8988T (cell line): ENCODE measurements around the gene CYP1A1.
"Not testable (repeated sequence)": the region's sequence is repeated elsewhere in the genome, so short reads cannot be mapped to it uniquely, and the experiment has no call there.

Source experiments
- DNase-seq: peaks from one replicate; pipeline ENCODE4 v3.0.0; 2011

The CYP1A1 gene

DNA sequence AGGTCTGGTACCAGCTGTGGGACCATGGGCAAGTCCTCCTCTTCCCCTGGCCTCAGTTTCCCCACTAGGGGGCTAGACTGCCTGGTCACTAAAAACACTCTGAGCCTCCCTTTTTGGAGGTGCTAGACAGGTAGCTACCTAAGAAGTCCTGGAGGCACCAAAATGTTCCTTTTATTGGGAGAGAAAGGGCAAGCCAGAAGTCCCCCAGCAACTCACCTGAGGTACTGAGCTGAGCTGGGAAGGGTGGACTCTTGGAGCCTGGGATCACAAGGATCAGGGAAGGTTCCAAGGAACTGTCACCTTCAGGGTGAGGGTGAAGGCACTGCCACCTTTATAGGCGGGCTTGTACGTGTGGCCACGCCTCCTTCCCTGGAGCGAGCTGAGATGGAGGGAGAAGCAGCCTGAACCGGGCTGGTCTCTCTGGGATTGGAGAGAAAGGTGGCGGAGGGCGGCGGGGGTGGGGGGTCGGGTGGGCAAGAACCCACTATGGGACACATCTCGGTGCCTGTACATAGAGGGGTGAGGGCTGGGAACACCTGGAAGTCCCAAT, at the start of gene CYP1A1:
TSS of gene CYP1A1 (minus strand) at position 304 of the 550 bp plus-strand sequence. CDS start 2,431 bp downstream, outside the sequence.
- DNase-seq: no peak

- no peak for DNase-seq
Measured at GRCh38 chr15:74773731-74774252, 48.5 kb upstream of the CYP1A1 start.

DNA sequence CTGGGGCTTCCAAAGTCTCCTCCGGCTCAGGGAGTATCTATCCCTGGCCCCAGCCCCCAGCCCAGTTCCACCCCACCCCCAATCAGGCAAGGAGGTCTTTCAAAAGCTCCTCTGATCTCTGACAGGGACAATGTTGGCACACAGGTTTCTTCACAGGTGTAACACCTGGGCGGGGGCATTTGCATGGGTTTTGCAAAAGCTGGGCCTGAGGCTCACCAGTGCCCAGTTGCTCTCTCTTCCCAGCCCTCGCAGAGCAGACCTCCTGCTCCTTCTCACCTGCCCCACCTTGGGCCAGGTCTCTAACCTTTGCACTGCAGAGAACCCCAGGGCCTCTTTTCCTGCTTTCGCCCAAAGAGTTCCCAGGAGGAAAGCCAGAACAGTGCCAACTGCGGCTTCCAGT, 48.0 kb upstream of the CYP1A1 start:
- DNase-seq: no peak

DNA sequence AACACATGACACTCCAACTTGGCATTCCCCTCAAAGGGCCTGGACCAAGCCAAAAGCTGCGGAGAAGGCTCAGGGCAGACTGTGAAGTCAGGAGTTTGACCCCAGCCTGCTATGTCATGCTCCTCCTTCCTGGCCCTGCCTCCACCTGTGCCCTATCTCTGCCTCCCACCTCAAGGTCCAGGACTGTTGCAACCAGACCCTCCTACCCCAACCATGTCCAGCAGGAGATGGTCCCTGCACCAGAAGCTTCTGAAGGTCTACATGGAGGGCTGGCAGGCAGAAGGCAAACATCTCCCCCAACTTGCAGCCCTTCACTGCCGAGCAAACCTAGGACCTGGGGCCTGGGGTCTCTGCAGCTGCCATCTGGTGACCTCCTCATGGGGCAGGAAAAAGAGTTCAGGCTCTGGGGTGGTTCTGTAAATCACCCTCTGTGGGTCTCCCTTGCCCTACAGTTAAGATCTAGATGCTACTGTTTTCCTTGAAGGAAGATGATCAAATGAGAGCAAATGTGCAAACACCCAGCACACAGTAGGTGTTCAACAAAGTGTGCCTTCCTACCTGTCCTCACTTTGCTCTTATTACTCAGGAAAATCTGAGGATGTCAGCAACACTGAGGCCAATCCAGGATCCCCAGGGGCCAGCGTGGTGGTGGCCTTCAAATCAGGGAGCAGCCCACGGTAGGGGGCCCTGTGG, 45.0 kb upstream of the CYP1A1 start:
- DNase-seq: no peak

DNA sequence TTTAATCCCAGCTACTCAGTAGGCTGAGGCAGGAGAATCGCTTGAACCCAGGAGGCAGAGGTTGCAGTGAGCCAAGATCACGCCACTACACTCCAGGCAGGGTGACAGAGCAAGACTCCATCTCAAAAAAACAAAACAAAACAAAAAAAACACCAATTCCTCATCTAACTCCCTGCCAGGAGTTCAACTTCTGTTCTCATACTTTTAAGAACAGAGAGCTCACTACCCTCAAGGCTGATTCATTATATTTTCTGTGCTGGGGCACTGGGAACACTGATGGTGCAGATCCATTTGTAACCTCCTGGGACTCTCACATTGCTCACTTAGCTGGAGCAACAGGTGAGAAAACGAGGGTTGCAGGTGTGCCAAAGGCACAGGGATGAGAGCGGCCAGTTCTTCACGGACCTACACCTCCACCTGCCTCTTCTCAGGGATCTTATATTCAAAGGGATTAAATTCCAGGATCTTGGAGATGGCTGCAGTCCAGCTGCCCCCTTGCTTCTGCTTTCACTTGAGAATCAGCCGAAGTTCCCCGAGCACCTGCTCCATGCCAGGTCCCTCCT, 44.2 kb upstream of the CYP1A1 start:
- no peak for DNase-seq

- peak; percentile 60 for DNase-seq
Measured at GRCh38 chr15:74768771-74769342, 43.5 kb upstream of the CYP1A1 start.

GRCh38 chr15:74768099-74768770, 42.9 kb upstream of the CYP1A1 start:
- DNase-seq: no peak

DNA sequence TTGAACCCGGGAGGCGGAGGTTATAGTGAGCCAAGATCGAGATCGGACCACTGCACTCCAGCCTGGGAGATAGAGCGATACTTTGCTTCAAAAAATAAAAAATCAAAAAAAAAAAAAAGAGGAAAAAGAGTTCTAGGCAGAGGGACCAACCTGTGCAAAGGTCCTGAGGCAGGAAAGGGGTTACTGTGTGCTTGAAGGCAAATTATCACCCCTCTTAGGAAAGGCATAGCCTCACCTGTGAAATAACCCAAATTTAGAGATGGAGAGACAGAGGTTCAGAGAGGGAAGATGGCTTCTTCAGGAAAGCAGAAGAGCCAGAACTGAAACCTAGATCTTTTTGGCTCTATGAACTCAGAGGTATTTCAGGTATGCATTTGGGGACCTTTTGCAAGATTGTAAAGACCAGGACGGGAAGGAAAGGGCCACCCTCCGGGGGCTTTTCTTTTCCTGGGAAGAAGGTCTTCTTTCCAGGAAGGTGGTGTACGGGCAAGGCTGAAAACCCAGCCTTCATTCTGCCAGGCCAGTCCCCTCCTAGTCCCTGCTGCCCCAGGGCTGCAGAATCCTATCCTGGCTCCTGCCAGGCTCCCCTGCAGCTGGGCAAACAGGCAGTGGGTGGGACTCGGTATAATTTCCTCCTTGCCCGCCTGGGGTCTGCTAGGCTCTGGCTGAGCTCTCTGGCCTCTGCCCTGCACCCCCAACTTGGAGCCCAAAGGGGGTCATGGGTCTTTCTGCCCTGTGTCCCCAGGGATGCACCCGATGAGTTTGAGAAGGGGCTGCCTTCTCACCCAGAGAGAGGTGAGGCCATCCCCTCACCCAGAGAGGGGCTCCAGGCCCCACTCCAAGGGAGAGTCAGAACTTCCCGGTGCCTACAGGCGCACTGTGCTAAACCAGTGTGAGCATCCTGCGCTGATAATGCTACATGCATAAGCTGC, 42.1 kb upstream of the CYP1A1 start:
- no peak for DNase-seq

- no peak for DNase-seq
Measured at GRCh38 chr15:74763416-74763815, 38.1 kb upstream of the CYP1A1 start.

- no peak for DNase-seq
Measured at GRCh38 chr15:74762791-74763150, 37.4 kb upstream of the CYP1A1 start.

- no peak for DNase-seq
Measured at GRCh38 chr15:74758736-74759135, 33.4 kb upstream of the CYP1A1 start.

DNA sequence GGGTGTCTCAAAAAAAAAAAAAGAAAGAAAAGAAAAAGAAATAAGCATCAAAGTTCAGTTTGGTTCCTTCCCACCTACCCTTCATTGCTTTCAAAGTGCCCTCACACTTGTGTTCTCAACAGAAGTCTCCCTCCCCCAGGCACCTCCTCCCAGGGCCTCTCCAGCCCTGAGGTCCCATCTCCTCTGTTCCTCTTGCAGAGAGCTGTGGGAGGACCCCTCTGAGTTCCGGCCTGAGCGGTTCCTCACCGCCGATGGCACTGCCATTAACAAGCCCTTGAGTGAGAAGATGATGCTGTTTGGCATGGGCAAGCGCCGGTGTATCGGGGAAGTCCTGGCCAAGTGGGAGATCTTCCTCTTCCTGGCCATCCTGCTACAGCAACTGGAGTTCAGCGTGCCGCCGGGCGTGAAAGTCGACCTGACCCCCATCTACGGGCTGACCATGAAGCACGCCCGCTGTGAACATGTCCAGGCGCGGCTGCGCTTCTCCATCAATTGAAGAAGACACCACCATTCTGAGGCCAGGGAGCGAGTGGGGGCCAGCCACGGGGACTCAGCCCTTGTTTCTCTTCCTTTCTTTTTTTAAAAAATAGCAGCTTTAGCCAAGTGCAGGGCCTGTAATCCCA, 29.4 kb upstream of the CYP1A1 start:
- no peak for DNase-seq

DNA sequence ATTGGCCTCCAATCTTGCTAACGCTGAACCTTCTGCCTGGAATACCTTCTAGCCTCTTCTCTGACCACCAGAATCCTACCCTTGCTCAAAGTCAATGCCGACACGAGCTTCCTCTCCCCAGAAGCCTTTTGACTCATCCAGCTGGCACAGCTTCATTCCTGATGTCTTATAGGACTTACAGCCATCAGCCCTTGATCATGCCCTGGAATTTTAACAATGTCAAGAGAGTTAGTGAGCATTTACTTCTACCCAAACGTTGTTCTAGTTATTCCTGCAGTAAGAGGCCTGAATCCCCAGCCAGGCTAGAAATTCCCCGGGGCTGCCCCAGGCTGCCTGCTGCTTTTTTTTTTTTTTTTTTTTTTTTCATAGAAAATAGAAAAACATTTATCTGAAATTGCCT, 27.2 kb upstream of the CYP1A1 start:
- DNase-seq: no peak

DNA sequence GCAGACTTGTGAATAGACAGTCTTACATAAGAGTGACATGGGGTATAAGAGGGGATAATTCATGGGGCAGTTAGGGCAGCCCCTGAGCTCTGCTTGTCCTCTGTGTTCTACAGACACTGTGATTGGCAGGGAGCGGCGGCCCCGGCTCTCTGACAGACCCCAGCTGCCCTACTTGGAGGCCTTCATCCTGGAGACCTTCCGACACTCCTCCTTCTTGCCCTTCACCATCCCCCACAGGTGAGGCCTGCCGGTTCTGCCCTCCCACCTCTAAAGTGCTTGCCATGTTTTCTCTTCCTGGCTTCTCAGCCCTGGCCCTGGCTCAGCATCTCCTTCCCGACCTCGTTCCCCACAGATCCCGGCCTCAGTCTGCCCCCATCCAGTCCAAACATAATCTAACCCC, 26.7 kb upstream of the CYP1A1 start:
- DNase-seq: no peak

DNA sequence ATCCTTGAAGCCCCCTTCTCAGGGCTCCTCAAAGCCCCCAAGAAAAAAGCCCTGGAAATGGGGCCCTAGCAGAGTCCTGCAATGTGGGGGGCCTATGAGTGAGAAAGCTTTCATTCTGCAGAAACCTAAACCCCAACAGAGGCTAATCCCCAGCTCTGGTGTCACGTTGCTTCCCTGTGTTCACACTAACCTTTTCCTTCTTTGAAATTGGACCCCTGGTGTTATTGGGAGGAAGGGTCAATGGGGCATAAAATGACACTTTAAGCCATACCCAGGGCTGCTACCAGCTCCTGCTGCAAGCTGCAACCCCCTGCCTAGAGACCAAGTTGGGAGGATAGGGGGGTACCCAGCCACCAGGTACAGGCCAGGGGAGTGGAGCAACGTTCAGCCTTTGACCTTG, 25.4 kb upstream of the CYP1A1 start:
- DNase-seq: no peak

DNA sequence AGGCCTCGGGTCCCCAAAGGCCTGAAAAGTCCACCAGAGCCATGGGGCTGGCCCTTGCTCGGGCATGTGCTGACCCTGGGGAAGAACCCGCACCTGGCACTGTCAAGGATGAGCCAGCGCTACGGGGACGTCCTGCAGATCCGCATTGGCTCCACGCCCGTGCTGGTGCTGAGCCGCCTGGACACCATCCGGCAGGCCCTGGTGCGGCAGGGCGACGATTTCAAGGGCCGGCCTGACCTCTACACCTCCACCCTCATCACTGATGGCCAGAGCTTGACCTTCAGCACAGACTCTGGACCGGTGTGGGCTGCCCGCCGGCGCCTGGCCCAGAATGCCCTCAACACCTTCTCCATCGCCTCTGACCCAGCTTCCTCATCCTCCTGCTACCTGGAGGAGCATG, 24.5 kb upstream of the CYP1A1 start:
- DNase-seq: no peak

- no peak for DNase-seq
Measured at GRCh38 chr15:74748322-74748946, 23.1 kb upstream of the CYP1A1 start, which contains the start of gene CYP1A2. Gene CYP1A2, plus strand, starts transcription at chr15:74748845. Its CDS starts 894 bp downstream, at chr15:74749739.

GRCh38 chr15:74746389-74746788, 21.1 kb upstream of the CYP1A1 start:
- no peak for DNase-seq

GRCh38 chr15:74742422-74742821, 17.1 kb upstream of the CYP1A1 start:
- no peak for DNase-seq

DNA sequence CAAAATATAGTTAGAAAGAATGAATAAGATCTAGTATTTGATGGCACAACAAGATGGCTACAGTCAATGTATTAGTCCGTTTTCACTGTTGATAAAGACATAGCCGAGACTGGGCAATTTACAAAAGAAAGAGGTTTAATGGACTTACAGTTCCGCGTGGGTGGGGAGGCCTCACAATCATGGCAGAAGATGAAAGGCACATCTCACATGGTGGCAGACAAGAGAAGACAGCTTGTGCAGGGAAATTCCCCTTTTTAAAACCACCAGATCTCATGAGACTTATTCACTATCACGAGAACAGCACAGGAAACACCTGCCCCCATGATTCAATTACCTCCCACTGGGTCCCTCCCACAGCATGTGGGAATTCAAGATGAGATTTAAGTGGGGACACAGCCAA, 12.9 kb upstream of the CYP1A1 start:
- not testable (repeated sequence) for DNase-seq

DNA sequence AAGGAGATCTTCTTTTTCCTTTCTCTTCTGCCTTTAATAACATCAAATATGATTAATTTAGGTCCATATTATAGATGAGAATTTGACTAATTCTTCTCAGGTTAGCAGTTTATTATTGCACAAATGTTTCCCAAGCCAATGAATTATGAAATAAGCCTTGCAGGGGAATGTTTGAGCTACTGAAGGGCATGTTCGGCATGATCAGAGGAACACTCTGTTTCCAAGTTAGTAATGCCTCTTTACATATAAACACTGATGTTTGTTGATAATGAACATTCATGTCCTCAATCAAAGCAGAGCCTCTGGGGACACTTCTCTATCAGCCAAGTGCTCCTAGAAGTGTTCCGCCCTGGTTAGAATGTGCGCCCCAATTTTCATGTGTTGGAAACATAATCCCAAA, 10.0 kb upstream of the CYP1A1 start:
- DNase-seq: no peak
